GM21367 (cell line): ENCODE results near the gene TMEM127.
"Not testable (repeated sequence)": the region's sequence is repeated elsewhere in the genome, so short reads cannot be mapped to it uniquely, and the experiment has no call there.

ENCODE experiments used
- ATAC-seq: cut with Tn5 transposase; IDR thresholded peaks from one replicate; pipeline ENCODE4 v1.9.1; 2021; ENCODE audit not compliant: unreplicated experiment

TMEM127 gene

GRCh38 chr2:96265840-96266679 lies at the start of gene TMEM127, which contains the start of gene CIAO1:
TMEM127 (minus strand) TSS chr2:96265997; CDS start chr2:96265381, 616 bp downstream.
CIAO1 (plus strand) TSS chr2:96266225; CDS start chr2:96266351, 126 bp downstream.
- ATAC-seq: peak; percentile 89

- ATAC-seq: no peak
Measured at GRCh38 chr2:96315005-96315399, 49.2 kb upstream of the TMEM127 start.

GRCh38 chr2:96308248-96308647 lies 42.5 kb upstream of the TMEM127 start:
- ATAC-seq: no peak

- no peak for ATAC-seq
Measured at GRCh38 chr2:96306370-96306769, 40.6 kb upstream of the TMEM127 start.

- ATAC-seq: no peak
Measured at GRCh38 chr2:96305979-96306308, 40.1 kb upstream of the TMEM127 start.

- ATAC-seq: peak; percentile 87
Measured at GRCh38 chr2:96305091-96305978, 39.5 kb upstream of the TMEM127 start, which contains the start of gene SNRNP200. SNRNP200 (minus strand) TSS chr2:96305546; CDS start chr2:96305437, 109 bp downstream.

- ATAC-seq: no peak
Measured at GRCh38 chr2:96304606-96305005, 38.8 kb upstream of the TMEM127 start.

GRCh38 chr2:96301865-96302264 lies 36.1 kb upstream of the TMEM127 start:
- no peak for ATAC-seq

- no peak for ATAC-seq
Measured at GRCh38 chr2:96296925-96297324, 31.1 kb upstream of the TMEM127 start.

- ATAC-seq: not testable (repeated sequence)
Measured at GRCh38 chr2:96294271-96294670, 28.5 kb upstream of the TMEM127 start.

- no peak for ATAC-seq
Measured at GRCh38 chr2:96291751-96292150, 26.0 kb upstream of the TMEM127 start.

- no peak for ATAC-seq
Measured at GRCh38 chr2:96287273-96287856, 21.6 kb upstream of the TMEM127 start.

GRCh38 chr2:96276787-96277499 lies 11.1 kb upstream of the TMEM127 start:
- no peak for ATAC-seq

GRCh38 chr2:96274355-96275056 lies 8.7 kb upstream of the TMEM127 start:
- ATAC-seq: no peak

GRCh38 chr2:96273763-96274162 lies 8.0 kb upstream of the TMEM127 start:
- ATAC-seq: no peak

GRCh38 chr2:96271995-96272394 lies 6.2 kb upstream of the TMEM127 start:
- no peak for ATAC-seq

GRCh38 chr2:96267159-96267971 lies 1.6 kb upstream of the TMEM127 start:
- no peak for ATAC-seq

- peak; percentile 1 for ATAC-seq
Measured at GRCh38 chr2:96265349-96265839, 403 bp downstream of the TMEM127 start.
